Activated naive CD8-positive, alpha-beta T cell treated with anti-CD3 and anti-CD28 coated beads, Interleukin-2, amount 10 ng/mL, durations not matched to agents 7 days and 5 days (primary cell): Measurements from ENCODE around the gene HYAL2. TPM values are rescaled to one million over a fixed set of nuclear protein-coding genes. Genes with fewer than 3 reads are reported as not detected.

Source experiments
- ATAC-seq: fragments of 150-1000 bp; cut with Tn5 transposase; one replicate; pipeline ENCODE4 v1.10.0; 2021; ENCODE audit warnings: low read depth, moderate library complexity
- POLR2A ChIA-PET: fragments of 350-600 bp; sonication (Branson Sonifier 250); formaldehyde crosslinking; loops from one replicate; lab custom pipeline; 2021; ENCODE audit warnings: antibody characterized with exemption; lab: Charles Lee
- DNase-seq: peaks from one replicate; pipeline ENCODE4 v3.0.0; 2021
- H3K27ac Mint-ChIP-seq: one replicate; pipeline ENCODE4 v1.8.0; 2022; ENCODE audit warnings: mild to moderate bottlenecking, mixed read lengths
- H3K27me3 Mint-ChIP-seq: one replicate; pipeline ENCODE4 v1.8.0; 2022; ENCODE audit warnings: mild to moderate bottlenecking, moderate library complexity, mixed read lengths
- H3K36me3 Mint-ChIP-seq: one replicate; pipeline ENCODE4 v1.8.0; 2021; ENCODE audit warnings: mild to moderate bottlenecking, mixed read lengths
- H3K4me1 Mint-ChIP-seq: one replicate; pipeline ENCODE4 v1.8.0; 2021; ENCODE audit warnings: mixed read lengths
- H3K4me3 Mint-ChIP-seq: one replicate; pipeline ENCODE4 v1.8.0; 2022; ENCODE audit warnings: mild to moderate bottlenecking, moderate library complexity, mixed read lengths
- H3K9me3 Mint-ChIP-seq: one replicate; pipeline ENCODE4 v1.8.0; 2021; ENCODE audit warnings: mixed read lengths
- total RNA-seq, 2 experiments: library from RNA; stranded (reverse); gene quantifications; one replicate each; pipeline ENCODE4 v1.2.3, GENCODE V29; 2021

Gene HYAL2
- total RNA-seq, 2 experiments from 2014 or later, result 4.9 to 5.1 TPM

GRCh38 chr3:50323092-50323600 lies 601 bp upstream of the HYAL2 start:
- Mint-ChIP-seq H3K36me3 (peaks cover 3% of the 10 kb centered on the region), H3K27me3 (no peaks in the 10 kb centered on the region), H3K4me1 (peaks cover 25% of the 10 kb centered on the region), H3K9me3 (no peaks in the 10 kb centered on the region), H3K4me3 (no peak overlapping the region), H3K27ac (peak overlapping the region; percentile 60)
- POLR2A ChIA-PET, result interaction anchor here (0.7 to 3.2 kb wide), 2 partner anchors 14 to 48 kb away, joined by 3 to 26 read pairs; no protein-coding TSS in a partner anchor
- DNase-seq (no peak), ATAC-seq (no peak)

GRCh38 chr3:50322115-50322385 lies 495 bp downstream of the HYAL2 start:
- POLR2A ChIA-PET, result interaction anchor here (0.7 to 3.2 kb wide), 5 partner anchors 16 to 76 kb away, joined by 3 to 26 read pairs (median 3); partner anchors contain the start of genes HYAL3, NAA80, NPRL2 and RASSF1
- H3K27me3 Mint-ChIP-seq, result no peaks in the 10 kb centered on the region

GRCh38 chr3:50321336-50322114 lies 1.0 kb downstream of the HYAL2 start:
- peaks cover 3% of the 10 kb centered on the region for H3K36me3 Mint-ChIP-seq
- DNase-seq (peak; percentile 91), ATAC-seq (peak; percentile 75)
- peak overlapping the region; percentile 93 for H3K27ac Mint-ChIP-seq
- H3K4me1 Mint-ChIP-seq, result peaks cover 23% of the 10 kb centered on the region
- no peaks in the 10 kb centered on the region for H3K9me3 Mint-ChIP-seq
- peak overlapping the region; percentile 82 for H3K4me3 Mint-ChIP-seq
- no peaks in the 10 kb centered on the region for H3K27me3 Mint-ChIP-seq
- POLR2A ChIA-PET, result interaction anchor here (0.7 to 3.2 kb wide), 5 partner anchors 16 to 75 kb away, joined by 3 to 26 read pairs (median 3); partner anchors contain the start of genes HYAL3, NAA80, NPRL2 and RASSF1

More at GRCh38 chr3:50322115-50322385, 495 bp downstream of the HYAL2 start:
- ATAC-seq (no peak), DNase-seq (no peak)
- Mint-ChIP-seq H3K36me3 (peaks cover 3% of the 10 kb centered on the region), H3K9me3 (no peaks in the 10 kb centered on the region), H3K27ac (no peak overlapping the region), H3K4me3 (peak overlapping the region; percentile 82), H3K4me1 (peaks cover 22% of the 10 kb centered on the region)

GRCh38 chr3:50320853-50321335 lies 1.7 kb downstream of the HYAL2 start:
- POLR2A ChIA-PET, result interaction anchor here (1.0 to 3.2 kb wide), 8 partner anchors 17 to 87 kb away, joined by 3 to 26 read pairs (median 3); partner anchors contain the start of genes CYB561D2, HYAL3, NAA80 and NPRL2
- H3K36me3 Mint-ChIP-seq, result peaks cover 6% of the 10 kb centered on the region
- DNase-seq (no peak), ATAC-seq (peak; percentile 43)
- H3K4me1 Mint-ChIP-seq, result peaks cover 25% of the 10 kb centered on the region
- no peaks in the 10 kb centered on the region for H3K9me3 Mint-ChIP-seq
- H3K4me3 Mint-ChIP-seq, result peak overlapping the region; percentile 90
- H3K27me3 Mint-ChIP-seq, result no peaks in the 10 kb centered on the region
- H3K27ac Mint-ChIP-seq, result peak overlapping the region; percentile 76

- peaks cover 6% of the 10 kb centered on the region for H3K36me3 Mint-ChIP-seq
- H3K4me1 Mint-ChIP-seq, result peaks cover 28% of the 10 kb centered on the region
- no peaks in the 10 kb centered on the region for H3K27me3 Mint-ChIP-seq
- H3K4me3 Mint-ChIP-seq, result peak overlapping the region; percentile 90
- POLR2A ChIA-PET, result interaction anchor here (1.0 to 3.2 kb wide), 5 partner anchors 17 to 86 kb away, joined by 3 to 26 read pairs (median 3); partner anchors contain the start of genes CYB561D2, HYAL3, NAA80 and NPRL2
- DNase-seq (no peak), ATAC-seq (no peak)
- no peaks in the 10 kb centered on the region for H3K9me3 Mint-ChIP-seq
- H3K27ac Mint-ChIP-seq, result peak overlapping the region; percentile 76
These were observed 2.5 kb downstream of the HYAL2 start for GRCh38 chr3:50319894-50320625.

GRCh38 chr3:50319181-50319893 lies 3.2 kb downstream of the HYAL2 start:
- POLR2A ChIA-PET, result interaction anchor here (1.1 kb wide), 1 partner anchor 20 kb away, joined by 3 read pairs; the partner anchor contains the start of genes HYAL3 and NAA80
- no peak for ATAC-seq
- H3K4me3 Mint-ChIP-seq, result no peak overlapping the region
- no peaks in the 10 kb centered on the region for H3K27me3 Mint-ChIP-seq
- H3K4me1 Mint-ChIP-seq, result peaks cover 25% of the 10 kb centered on the region
- H3K36me3 Mint-ChIP-seq, result peaks cover 6% of the 10 kb centered on the region
- DNase-seq, result no peak
- H3K9me3 Mint-ChIP-seq, result no peaks in the 10 kb centered on the region
- H3K27ac Mint-ChIP-seq, result no peak overlapping the region

GRCh38 chr3:50318615-50319014 lies 3.9 kb downstream of the HYAL2 start:
- no peaks in the 10 kb centered on the region for H3K9me3 Mint-ChIP-seq
- no peak for ATAC-seq
- peaks cover 25% of the 10 kb centered on the region for H3K4me1 Mint-ChIP-seq
- H3K4me3 Mint-ChIP-seq, result no peak overlapping the region
- H3K27ac Mint-ChIP-seq, result no peak overlapping the region
- H3K27me3 Mint-ChIP-seq, result no peaks in the 10 kb centered on the region
- POLR2A ChIA-PET, result interaction anchor here (0.5 to 1.6 kb wide), 4 partner anchors 19 to 308 kb away, joined by 3 to 4 read pairs (median 4); partner anchors contain the start of genes CYB561D2, HYAL3, NAA80 and NPRL2
- peaks cover 6% of the 10 kb centered on the region for H3K36me3 Mint-ChIP-seq
- DNase-seq, result no peak

GRCh38 chr3:50318163-50318562 lies 4.4 kb downstream of the HYAL2 start:
- no peak for DNase-seq
- no peaks in the 10 kb centered on the region for H3K9me3 Mint-ChIP-seq

GRCh38 chr3:50317300-50317699 lies 5.2 kb downstream of the HYAL2 start:
- no peak for DNase-seq
- peak overlapping the region; percentile 88 for H3K27ac Mint-ChIP-seq
- POLR2A ChIA-PET, result interaction anchor here (0.6 to 3.5 kb wide), 11 partner anchors 10 to 295 kb away, joined by 3 to 17 read pairs (median 3); partner anchors contain the start of genes CISH, CYB561D2, HYAL3 and IFRD2
- ATAC-seq, result no peak
- peaks cover 24% of the 10 kb centered on the region for H3K4me1 Mint-ChIP-seq
- H3K9me3 Mint-ChIP-seq, result no peaks in the 10 kb centered on the region
- no peaks in the 10 kb centered on the region for H3K27me3 Mint-ChIP-seq
- H3K4me3 Mint-ChIP-seq, result no peak overlapping the region
- peaks cover 6% of the 10 kb centered on the region for H3K36me3 Mint-ChIP-seq

More at GRCh38 chr3:50318163-50318562, 4.4 kb downstream of the HYAL2 start:
- Mint-ChIP-seq H3K27ac (no peak overlapping the region), H3K4me1 (peaks cover 25% of the 10 kb centered on the region), H3K4me3 (no peak overlapping the region), H3K27me3 (no peaks in the 10 kb centered on the region), H3K36me3 (peaks cover 6% of the 10 kb centered on the region)
- POLR2A ChIA-PET, result interaction anchor here (0.5 to 1.6 kb wide), 4 partner anchors 10 to 309 kb away, joined by 3 to 5 read pairs (median 4); partner anchors contain the start of genes CYB561D2, NPRL2 and TUSC2
- ATAC-seq, result no peak

- peak overlapping the region; percentile 76 for H3K4me3 Mint-ChIP-seq
- ATAC-seq, result peak; percentile 70
These were observed 5.8 kb downstream of the HYAL2 start for GRCh38 chr3:50316657-50317242.

GRCh38 chr3:50314816-50315215 lies 7.7 kb downstream of the HYAL2 start:
- Mint-ChIP-seq H3K27me3 (no peaks in the 10 kb centered on the region), H3K9me3 (no peaks in the 10 kb centered on the region), H3K27ac (no peak overlapping the region), H3K4me1 (peaks cover 21% of the 10 kb centered on the region), H3K36me3 (peaks cover 6% of the 10 kb centered on the region), H3K4me3 (no peak overlapping the region)
- ATAC-seq (no peak), DNase-seq (no peak)
- POLR2A ChIA-PET, result interaction anchor here (1.2 to 3.5 kb wide), 3 partner anchors 13 to 23 kb away, joined by 5 to 17 read pairs (median 10); partner anchors contain the start of genes HYAL3, NAA80 and TUSC2

More at GRCh38 chr3:50316657-50317242, 5.8 kb downstream of the HYAL2 start:
- Mint-ChIP-seq H3K9me3 (no peaks in the 10 kb centered on the region), H3K27ac (peak overlapping the region; percentile 88), H3K4me1 (peaks cover 24% of the 10 kb centered on the region), H3K27me3 (no peaks in the 10 kb centered on the region), H3K36me3 (peaks cover 6% of the 10 kb centered on the region)
- peak; percentile 68 for DNase-seq
- POLR2A ChIA-PET, result interaction anchor here (0.8 to 3.5 kb wide), 8 partner anchors 11 to 295 kb away, joined by 3 to 17 read pairs (median 3); partner anchors contain the start of genes CISH, CYB561D2, HYAL3 and IFRD2
